Activated CD4-positive, alpha-beta T cell treated with anti-CD3 and anti-CD28 coated beads, Interleukin-2, amount 50 U/mL, for 4 hours (primary cell): ENCODE measurements around the gene KCNIP1.

Experiments used
- DNase-seq, 2 experiments: peaks; one replicate each; pipeline ENCODE4 v3.0.0-alpha.2; 2020

The KCNIP1 gene

DNA sequence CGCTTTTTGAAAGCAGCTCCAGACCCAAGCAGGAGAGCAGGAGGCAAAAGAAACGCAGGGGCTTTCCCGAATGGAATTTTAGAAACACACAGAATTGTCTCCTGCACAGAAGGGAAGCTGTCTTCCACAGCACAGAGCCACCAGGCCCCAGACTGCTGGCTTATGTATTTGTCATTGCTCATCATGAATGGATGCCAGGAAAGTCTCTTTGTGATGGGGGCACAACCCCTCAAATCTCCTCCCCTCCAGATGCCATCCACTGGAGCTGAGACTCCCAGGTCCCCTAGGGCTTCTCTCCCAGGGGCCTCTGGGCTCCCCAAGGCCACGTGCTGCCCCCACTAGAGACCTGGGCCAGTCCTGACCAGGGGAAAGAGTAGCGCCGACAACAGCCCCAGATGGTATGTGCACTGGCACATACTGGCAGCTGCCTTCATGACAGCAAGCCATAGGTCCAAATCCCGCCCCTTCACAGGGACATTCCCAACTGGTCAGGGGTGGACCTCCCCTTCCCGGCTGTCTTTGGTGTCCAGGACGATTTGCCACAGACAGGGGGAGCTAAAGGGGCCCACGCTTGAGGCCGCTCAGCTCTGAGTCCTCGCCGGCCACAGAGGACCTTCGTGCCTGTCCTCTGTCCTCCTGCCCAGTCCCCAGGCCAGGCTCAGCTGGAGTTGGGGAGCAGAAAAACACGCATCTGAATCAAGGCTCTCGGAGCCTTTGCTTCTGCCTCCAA, 127.8 kb downstream of the KCNIP1 start:
- no peak for DNase-seq

DNA sequence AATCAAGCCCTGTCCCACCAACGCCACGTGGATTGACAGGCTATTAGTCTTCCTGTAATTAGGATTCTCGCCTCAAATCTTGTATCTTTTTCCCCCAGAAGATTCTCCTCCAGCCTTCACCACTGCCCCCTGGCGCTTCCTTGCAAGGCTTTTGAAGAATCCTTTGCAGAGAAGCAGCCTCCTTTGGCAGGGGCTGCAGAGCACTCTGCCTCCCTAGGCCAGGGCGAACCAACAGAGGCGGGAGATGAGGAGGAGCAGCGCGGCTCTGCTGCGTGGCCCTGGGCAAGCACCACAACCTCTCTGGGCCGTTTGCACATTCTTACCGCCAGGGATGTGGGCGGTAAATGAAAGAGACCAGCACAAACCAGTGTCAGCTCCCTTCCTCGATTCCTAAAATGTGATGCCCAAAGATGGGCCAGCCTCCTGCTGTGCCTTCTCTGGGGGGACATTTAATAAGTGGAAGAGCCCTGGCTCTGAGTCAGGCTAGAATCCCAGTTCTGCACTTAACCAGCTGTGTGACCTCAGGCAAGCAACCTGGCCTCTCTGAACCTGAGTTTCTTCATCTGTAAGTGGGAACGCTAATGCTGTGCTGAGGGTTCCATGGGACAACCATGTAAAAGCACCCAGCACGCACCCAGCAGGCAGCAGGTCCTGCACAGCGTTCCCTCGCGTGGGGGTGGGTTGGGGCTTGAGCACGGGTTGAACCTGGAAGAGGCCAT, 128.6 kb downstream of the KCNIP1 start:
- DNase-seq = no peak

DNA sequence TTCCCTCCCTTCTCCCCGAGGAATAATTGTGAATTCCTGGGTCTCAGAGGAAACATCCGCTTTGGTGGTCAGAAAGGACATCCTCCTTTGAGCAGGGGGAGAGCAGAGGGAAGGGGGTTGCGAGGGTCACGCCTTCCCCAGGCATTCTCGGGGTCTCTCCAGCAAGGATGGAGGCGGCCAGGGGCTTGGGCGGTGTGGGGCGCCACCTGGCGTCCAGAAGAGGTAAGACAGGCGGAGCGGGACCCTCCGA, 129.1 kb downstream of the KCNIP1 start:
- DNase-seq = peak; percentile 22 to 33

DNA sequence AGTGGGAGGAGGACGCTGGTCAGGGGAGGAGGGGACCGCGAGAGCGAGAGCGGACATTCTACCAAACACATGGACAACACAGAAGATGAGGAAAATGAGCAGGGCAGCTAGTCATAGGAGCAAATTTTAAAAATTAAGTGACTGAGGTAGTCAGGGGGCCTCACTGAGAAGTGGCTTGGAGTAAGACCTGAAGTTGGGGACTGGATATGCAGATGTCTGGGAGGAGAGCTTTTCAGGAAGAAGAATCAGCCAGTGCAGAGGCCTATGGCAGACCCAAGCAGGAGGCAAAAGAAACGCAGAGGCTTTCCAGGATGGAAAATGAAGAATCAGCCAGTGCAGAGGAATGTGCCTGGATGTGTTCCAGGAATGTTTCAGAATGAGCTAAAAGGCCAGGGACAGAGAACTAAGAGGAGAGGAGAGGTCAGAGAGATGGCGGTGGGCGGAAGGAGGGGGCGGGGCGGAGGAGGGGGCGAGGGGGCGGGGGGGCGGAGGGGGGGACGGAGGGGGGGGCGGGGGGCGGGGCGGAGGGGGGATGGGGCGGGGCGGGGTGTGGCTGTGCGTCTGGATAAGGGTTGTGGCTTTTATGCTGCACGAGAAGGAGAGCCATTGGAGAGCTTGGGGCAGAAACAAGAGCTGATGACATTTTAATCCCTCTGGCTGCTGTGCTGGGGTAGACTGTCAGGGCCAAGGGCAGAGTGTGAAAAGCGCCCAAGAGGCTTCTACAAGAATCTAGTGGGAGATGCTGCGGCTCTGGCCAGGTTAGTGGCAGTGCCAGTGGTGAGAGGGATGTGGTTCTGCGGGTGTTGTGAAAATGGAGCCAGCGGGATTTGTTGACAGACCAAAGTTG, 129.6 kb downstream of the KCNIP1 start:
- DNase-seq = no peak

DNA sequence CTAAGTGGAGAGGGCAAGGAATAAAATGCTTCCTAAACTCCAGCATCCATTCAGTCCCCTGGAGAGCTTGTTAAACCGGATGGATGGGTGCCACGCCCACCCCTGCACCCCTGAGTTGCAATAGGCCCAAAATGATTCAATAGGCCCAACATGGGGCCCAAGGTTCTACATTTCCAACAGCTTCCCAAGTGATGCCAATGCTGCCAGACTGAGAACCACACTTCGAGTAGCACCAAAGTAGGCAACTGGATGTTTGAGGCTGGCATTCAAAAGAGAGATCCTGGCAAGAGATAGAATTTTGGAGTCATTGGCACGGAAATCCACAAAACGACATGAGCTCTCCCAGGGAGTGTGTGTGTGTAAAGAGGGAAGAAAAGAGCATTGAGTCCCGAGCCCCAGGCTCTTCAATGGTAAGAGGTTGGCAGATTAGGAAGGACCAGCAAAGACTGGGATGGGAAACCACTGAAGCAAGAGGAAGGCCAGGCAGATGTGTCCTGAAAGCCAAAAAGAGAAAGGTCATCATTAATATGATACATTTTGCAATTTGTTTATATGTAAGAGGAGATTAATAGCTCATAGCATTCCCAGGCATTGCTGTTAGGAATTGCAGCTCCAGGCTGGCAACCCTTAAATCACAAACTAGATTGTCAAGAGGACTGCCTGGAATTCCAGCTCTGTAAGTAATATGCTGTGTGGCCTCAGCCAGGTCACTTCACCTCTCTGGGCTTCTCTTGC, 130.6 kb downstream of the KCNIP1 start:
- no peak for DNase-seq

GRCh38 chr5:170635706-170636105, 131.9 kb downstream of the KCNIP1 start:
- DNase-seq = no peak

GRCh38 chr5:170636206-170636605, 132.4 kb downstream of the KCNIP1 start:
- DNase-seq = no peak

- no peak for DNase-seq
Observed at GRCh38 chr5:170636801-170637477, 133.1 kb downstream of the KCNIP1 start.

DNA sequence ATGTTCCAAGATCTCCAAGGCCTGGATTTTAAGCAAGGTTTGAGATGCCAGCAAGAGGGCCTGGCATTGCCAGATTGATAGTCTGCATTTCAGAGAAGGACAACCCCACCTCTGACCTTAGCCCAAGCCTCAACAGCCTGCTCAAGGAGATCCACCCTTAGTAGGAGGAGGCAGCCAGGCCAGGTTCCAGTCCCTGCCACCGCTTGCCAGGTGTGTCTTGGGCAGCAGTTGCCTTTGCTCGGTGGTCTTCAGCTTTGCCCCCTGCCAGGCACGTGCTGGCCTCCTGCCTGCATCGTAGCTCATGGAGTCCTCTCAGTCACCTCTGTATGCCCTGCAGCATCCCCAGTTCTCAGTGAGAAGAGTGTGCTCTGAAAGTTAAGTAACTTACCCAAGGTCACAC, 134.2 kb downstream of the KCNIP1 start:
- no peak for DNase-seq

- DNase-seq = peak; percentile 39 to 52
Observed at GRCh38 chr5:170638454-170639220, 134.8 kb downstream of the KCNIP1 start.

DNA sequence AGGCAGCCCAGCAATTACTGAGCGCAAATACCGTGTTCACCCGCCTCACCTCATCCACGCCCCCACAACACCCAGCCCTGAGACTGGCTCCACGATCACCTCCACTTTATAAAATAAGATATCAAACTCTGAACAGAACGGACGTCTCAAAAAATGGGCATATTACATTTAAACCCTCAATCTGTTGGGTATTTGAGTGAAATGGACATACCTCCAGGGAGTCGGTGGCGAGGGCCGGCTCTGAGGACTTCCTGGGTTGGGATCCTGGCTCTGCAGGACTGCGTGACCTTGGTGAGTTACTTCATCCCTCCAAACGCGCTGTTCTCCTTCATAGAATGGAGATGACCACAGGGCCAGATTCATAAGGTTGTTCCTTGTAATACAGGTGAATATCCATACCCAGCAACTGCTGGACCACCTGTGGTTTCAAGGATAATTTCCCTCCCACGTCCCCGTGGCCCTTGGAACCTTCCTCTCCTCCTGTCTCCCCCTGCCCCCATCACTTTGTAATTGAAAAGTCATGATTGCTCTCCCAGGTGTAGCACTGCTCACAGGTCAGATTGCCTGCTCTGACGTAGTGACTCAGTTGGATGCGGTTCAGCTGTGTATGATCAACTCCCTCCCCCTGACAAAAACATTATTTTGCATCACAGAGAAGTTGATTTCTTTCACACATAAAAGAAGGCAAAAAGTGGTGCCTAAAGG, 135.6 kb downstream of the KCNIP1 start:
- no peak for DNase-seq

DNA sequence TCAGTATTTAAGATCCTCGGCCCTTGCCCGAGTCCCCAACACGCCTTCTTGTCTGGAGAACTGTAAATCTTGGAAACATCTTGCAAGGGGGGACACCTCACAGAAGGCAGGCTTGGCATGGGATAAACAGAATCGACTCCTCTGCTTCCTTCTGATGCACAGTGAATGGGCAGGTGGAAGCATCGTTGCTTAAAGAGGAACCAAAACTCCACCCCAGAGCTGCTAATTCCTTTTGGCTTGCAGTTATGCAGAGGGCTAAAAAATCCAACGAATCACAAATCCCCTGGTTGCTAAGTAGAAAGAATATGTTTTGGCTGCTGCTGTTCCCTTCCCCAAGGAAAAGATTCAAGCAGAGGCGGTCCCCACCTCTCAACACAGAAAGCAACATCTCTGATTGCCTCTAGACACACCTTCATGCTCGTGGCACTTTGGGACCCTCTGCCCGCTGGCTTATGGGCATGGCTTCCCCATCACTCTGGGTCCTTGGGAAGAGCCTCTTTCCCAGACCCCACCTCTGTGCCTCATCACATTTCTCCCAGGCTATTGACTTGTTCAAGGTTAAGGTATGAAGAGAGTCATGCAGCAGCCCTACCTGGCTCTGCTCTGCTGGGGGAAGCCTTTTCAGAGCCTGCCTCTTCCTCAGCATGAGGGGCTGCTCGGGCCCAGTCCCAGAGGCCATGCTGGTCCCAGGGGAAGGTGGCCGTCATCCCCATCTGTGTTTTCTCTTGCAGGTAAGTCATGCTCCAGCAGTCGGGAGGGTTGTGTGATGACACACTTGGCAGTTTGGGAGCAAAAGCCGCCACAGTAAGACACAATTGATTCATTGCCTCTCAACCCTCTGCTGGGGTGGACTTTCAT, 137.1 kb downstream of the KCNIP1 start:
- no peak for DNase-seq

GRCh38 chr5:170641589-170642031, 137.8 kb downstream of the KCNIP1 start:
- no peak for DNase-seq

DNA sequence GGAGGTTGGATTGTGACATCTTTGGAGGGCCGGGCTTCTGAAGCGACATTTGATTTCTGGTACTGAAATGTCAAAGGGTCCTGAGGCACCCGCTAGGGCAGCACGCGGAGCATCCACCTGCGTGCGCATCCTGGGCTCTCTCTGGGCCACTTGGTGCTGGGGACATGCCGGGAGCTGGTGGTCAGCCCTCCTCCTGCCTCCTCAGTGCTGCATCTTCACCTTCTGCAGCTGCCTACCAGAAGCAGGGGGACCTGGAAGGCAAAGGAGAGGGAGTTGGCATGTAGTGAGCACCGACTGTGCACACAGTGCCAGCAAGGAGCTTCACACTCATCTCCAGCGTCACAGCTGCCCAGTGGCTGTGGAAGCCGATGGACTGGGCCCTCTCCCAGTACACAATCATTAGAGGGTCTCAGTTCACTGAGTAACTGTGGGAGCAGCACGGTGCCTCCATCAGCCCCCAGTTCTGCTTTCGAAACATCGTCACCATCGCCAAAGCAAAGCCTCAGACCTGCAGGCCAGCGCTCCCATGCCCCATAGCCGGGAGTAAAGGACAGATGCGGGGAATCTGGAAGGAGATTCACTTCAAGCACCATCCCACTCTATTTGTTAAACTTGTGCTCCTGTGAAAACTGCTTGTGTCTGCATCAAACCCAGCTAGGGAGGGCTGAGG, 138.4 kb downstream of the KCNIP1 start:
- DNase-seq = no peak

GRCh38 chr5:170642776-170643436, 139.1 kb downstream of the KCNIP1 start:
- DNase-seq = no peak

DNA sequence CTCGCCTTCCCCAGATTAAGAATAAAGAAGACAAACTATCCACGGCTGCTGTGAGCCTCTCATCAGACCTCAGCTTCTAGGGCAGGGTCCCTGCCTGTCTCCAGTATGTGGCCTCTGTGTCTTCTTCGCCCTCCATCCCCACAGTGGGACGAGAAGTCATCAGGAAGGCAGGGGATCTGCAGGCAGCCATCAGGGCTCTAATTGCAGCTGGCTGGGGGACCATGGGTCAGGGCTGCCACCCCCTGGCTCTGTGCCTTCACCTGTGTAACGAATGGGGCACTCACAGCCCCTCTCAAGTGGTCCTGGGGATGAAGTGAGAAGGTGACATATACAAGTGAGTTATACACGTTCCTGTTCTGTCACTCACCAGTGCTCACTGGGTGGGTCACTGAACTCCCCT, 139.8 kb downstream of the KCNIP1 start:
- DNase-seq = no peak

DNA sequence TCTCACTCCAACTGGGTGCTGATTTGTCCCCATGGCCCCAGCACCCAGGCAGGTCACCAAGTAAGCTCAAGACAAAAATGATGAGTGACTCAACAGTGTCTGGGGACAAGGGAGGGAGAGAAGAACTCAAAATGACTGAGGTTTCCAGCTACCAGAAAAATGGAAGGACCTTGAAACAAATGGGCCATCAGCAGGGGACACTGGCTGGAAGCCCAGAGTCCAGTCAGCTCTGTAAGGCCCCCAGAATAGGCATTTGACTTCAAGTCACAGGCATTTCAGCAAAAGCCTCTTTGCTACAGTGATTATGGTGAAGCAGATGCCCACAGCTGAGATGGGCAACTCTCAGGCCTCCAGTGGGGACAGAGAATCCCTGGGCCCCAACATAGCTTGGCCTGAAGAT, 140.7 kb downstream of the KCNIP1 start:
- DNase-seq = no peak

DNA sequence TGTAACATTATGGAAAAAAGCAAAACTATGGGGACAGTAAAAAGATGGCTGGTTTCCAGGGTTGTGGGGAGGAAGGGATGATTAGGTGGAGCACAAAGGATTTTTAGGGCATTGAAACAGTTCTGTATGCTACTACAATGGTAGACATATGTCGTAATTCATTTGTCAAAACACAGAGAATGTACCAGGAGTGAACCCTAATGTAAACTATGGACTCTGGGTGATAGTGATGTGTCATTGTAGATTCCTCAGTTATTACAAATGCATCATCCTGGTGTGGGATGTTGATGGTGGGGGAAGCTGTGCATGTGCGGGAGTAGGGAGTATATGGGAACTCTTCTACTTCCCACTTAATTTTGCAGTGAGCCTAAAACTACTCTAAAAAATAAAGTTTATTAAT, 144.7 kb downstream of the KCNIP1 start:
- DNase-seq = no peak

DNA sequence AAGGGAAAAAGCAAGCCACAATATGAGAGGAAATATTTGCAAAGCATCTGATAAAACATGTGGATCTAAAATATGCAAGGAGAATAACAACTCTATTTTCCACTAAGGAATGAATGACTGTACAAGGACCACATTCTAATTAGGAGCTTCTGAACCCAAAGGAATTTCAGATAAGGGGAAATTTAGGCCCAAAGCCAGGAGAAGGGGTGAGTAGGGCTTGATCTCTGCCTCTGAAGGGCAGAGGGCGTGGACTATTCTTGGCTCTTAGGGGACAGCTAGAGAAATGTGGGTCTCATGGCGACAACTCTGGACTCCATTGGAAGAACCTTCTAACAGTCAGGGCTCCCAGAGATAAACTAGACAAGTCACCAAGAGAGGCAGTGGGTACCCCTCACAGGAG, 147.0 kb downstream of the KCNIP1 start:
- DNase-seq = no peak
